A673 (cell line): ENCODE measurements around the gene MAFF. TPM values are rescaled to one million over a fixed set of nuclear protein-coding genes. Genes with fewer than 3 reads are reported as not detected.

Experiments used
- BruUV-seq: library from RNA; stranded (reverse); fragments of 400-500 nt; replicated peaks from 2 replicates; lab custom pipeline; 2021; lab: Mats Ljungman, UMichigan
- CTCF ChIA-PET: fragments of 300-600 bp; sonication (Branson Sonifier 250); formaldehyde crosslinking; loops from one replicate; lab custom pipeline; 2022; ENCODE audit warnings: antibody characterized with exemption; lab: Charles Lee
- POLR2A ChIA-PET: fragments of 300-600 bp; sonication (Branson Sonifier 250); formaldehyde crosslinking; loops from one replicate; lab custom pipeline; 2022; ENCODE audit warnings: antibody characterized with exemption; ENCODE audit not compliant: low non-redundant PET; lab: Charles Lee
- DNase-seq: peaks from one replicate; pipeline ENCODE4 v3.0.0-alpha.2; 2015; ENCODE audit warnings: low spot score
- H3K27ac ChIP-seq: fragments of 200-600 bp; sonication (generic); 2 replicates; pipeline ENCODE4 v1.5.1; 2016; ENCODE audit warnings: mixed run types, low read depth, mild to moderate bottlenecking, mixed read lengths, antibody characterized with exemption, low read length; ENCODE audit not compliant: poor library complexity, severe bottlenecking
- H3K27me3 ChIP-seq: fragments of 200-600 bp; sonication (generic); replicated peaks from 2 replicates; pipeline ENCODE4 v1.6.1; 2017; ENCODE audit warnings: mixed run types, low read depth, mild to moderate bottlenecking, mixed read lengths, antibody characterized with exemption, low read length; ENCODE audit not compliant: insufficient read depth, poor library complexity
- H3K36me3 ChIP-seq: fragments of 200-600 bp; sonication (generic); 2 replicates; pipeline ENCODE4 v1.6.1; 2016; ENCODE audit warnings: mixed run types, mild to moderate bottlenecking, mixed read lengths, antibody characterized with exemption, low read length; ENCODE audit not compliant: insufficient read depth, poor library complexity, severe bottlenecking
- H3K4me1 ChIP-seq: fragments of 200-600 bp; sonication (generic); 2 replicates; pipeline ENCODE4 v1.6.1; 2017; ENCODE audit warnings: mixed run types, mild to moderate bottlenecking, mixed read lengths, antibody characterized with exemption, low read length; ENCODE audit not compliant: insufficient read depth, poor library complexity, severe bottlenecking
- H3K4me3 ChIP-seq: fragments of 200-600 bp; sonication (generic); 2 replicates; pipeline ENCODE4 v1.5.1; 2016; ENCODE audit warnings: low read depth, mixed run types, mild to moderate bottlenecking, mixed read lengths, low read length; ENCODE audit not compliant: poor library complexity, severe bottlenecking
- H3K9me3 ChIP-seq: fragments of 200-600 bp; sonication (generic); 2 replicates; pipeline ENCODE4 v1.6.1; 2016; ENCODE audit warnings: mixed run types, low read depth, mild to moderate bottlenecking, mixed read lengths, antibody characterized with exemption, low read length; ENCODE audit not compliant: poor library complexity, severe bottlenecking
- EZH2 ChIP-seq: fragments of 200-600 bp; sonication (generic); IDR thresholded peaks from 2 replicates; pipeline ENCODE4 v1.6.1; 2017; ENCODE audit warnings: borderline replicate concordance, low read depth, mild to moderate bottlenecking, mixed read lengths, antibody characterized with exemption, low read length; ENCODE audit not compliant: poor library complexity, severe bottlenecking
- intact Hi-C: fragments of 100-400 bp; cut with micrococcal nuclease; formaldehyde crosslinking; loops from one replicate; pipeline ENCODE4 v1.10.0; 2022; ENCODE audit not compliant: unreplicated experiment
- total RNA-seq: library from RNA; stranded (reverse); gene quantifications from 2 replicates; pipeline ENCODE4 v1.2.3, GENCODE V29; 2021
- TF ChIP-seq, protein P1 (sequence below): fragments of 300-800, 200-600 bp; sonication (generic); conservative IDR thresholded peaks from 2 replicates; pipeline ENCODE4 v1.5.1; 2017; ENCODE audit warnings: low read depth, mild to moderate bottlenecking, antibody characterized with exemption, low read length, moderate library complexity, mixed read lengths

Gene MAFF
- total RNA-seq, 1 experiment from 2014 or later = 6.3 TPM

DNA sequence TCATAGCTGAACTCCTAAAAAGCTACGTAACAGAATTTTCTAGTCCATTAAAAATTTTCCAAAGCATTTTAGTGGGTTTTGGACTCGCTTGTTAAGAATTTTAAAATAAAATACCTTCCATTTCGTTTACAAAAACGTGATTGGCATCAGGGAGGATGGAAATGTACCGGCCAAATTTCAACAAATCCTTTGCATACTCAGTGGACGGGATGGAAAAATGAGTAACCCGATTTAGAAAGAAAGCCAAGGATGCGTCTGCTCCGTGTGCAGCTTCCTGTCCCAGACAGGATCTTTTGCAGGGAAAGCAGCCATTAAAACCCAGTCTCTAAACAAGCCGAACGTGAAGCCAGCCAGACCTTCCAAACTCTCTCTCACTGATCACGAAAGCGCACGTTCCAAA is 55.4 kb downstream of the MAFF start:
- H3K4me3 ChIP-seq = no peak overlapping the region
- H3K36me3 ChIP-seq = no peaks in the 10 kb centered on the region
- peaks cover 7% of the 10 kb centered on the region for H3K4me1 ChIP-seq
- intact Hi-C loops = no loop called here
- POLR2A ChIA-PET = no interaction called here
- no peaks in the 10 kb centered on the region for H3K9me3 ChIP-seq
- no peaks in the 10 kb centered on the region for H3K27me3 ChIP-seq
- CTCF ChIA-PET = no interaction called here
- DNase-seq = no peak
- no TSS peak for BruUV-seq
- no peak for TF ChIP-seq EZH2
- TF ChIP-seq, protein P1, sequence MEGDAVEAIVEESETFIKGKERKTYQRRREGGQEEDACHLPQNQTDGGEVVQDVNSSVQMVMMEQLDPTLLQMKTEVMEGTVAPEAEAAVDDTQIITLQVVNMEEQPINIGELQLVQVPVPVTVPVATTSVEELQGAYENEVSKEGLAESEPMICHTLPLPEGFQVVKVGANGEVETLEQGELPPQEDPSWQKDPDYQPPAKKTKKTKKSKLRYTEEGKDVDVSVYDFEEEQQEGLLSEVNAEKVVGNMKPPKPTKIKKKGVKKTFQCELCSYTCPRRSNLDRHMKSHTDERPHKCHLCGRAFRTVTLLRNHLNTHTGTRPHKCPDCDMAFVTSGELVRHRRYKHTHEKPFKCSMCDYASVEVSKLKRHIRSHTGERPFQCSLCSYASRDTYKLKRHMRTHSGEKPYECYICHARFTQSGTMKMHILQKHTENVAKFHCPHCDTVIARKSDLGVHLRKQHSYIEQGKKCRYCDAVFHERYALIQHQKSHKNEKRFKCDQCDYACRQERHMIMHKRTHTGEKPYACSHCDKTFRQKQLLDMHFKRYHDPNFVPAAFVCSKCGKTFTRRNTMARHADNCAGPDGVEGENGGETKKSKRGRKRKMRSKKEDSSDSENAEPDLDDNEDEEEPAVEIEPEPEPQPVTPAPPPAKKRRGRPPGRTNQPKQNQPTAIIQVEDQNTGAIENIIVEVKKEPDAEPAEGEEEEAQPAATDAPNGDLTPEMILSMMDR = no peak
- H3K27ac ChIP-seq = no peak overlapping the region

DNA sequence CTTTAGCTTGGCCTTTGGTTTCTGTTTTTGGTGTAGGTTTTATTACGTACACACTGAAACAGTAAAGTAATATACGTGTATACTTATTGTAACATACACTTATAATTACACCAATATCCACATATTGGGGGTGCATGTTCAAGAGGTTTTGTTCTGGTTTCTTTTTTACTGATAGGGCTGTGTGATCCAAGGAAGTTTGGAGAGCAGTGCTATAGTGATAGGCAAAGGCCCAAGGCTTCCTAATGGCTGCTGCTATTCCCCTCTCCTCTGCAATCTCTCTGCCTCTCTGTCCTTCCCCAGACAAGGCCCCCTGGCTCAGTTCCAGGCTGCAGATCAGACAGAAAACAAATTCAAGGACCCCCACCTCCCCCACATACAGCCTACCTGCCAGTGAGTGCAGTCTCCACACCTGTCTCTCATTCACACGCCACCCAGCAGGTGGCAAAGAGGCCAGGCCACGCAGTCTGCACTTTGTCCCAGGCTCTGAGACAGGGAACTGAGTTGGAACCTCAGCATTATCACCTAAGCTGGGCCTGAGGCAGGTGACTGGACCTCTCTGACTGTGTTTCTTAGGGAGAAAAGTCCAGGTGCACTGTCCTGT is 56.0 kb downstream of the MAFF start:
- H3K27ac ChIP-seq = no peak overlapping the region
- intact Hi-C loops = no loop called here
- no peak for TF ChIP-seq EZH2
- TF ChIP-seq, protein P1 = no peak
- no peak overlapping the region for H3K4me3 ChIP-seq
- no peaks in the 10 kb centered on the region for H3K9me3 ChIP-seq
- ChIA-PET CTCF (no interaction called here), POLR2A (no interaction called here)
- no TSS peak for BruUV-seq
- no peaks in the 10 kb centered on the region for H3K27me3 ChIP-seq
- DNase-seq = no peak
- no peaks in the 10 kb centered on the region for H3K36me3 ChIP-seq
- peaks cover 7% of the 10 kb centered on the region for H3K4me1 ChIP-seq

DNA sequence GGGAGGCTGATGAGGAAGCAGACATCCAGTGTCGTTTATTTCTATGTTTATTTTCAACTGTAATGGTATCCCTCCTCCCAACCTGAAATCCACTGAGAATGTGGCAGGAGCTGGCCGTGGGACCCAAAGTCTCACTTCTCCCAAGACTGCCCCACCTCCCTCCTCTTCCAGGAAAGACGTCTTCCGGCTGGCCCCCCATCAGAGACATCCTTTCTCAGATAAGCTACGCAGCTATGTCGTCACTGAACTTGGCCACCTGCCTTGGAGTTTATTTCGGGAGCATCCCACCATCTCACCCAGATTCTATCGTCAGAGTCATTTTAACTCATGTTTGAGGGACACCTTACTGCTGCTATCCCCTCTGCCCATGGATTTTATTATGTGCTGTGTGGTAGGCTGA is 57.1 kb downstream of the MAFF start:
- ChIA-PET POLR2A (interaction anchor here (0.6 kb wide), 1 partner anchor 14 kb away, joined by 6 read pairs; the partner anchor contains the start of gene TMEM184B), CTCF (no interaction called here)
- TF ChIP-seq EZH2 = no peak
- TF ChIP-seq, protein P1 = no peak
- Histone ChIP-seq H3K27ac (no peak overlapping the region), H3K4me3 (no peak overlapping the region), H3K9me3 (no peaks in the 10 kb centered on the region), H3K27me3 (no peaks in the 10 kb centered on the region), H3K4me1 (peaks cover 7% of the 10 kb centered on the region), H3K36me3 (no peaks in the 10 kb centered on the region)
- BruUV-seq = no TSS peak
- intact Hi-C loops = no loop called here
- DNase-seq = no peak
